Left lung (tissue), 10 donors: Measurements from ENCODE around the gene CBX5. TPM values are rescaled to one million over a fixed set of nuclear protein-coding genes. Genes with fewer than 3 reads are reported as not detected.

ENCODE experiments used
- ATAC-seq: fragments of 200-7000 bp; cut with Tn5 transposase; one replicate; pipeline ENCODE4 v1.9.1; 2020; ENCODE audit warnings: moderate library complexity
- DNase-seq, 4 donors: peaks; one replicate each; pipeline ENCODE4 v3.0.0-alpha.2; 2013 to 2020
- H3K27ac ChIP-seq, 2 donors: fragments of 200-600 bp; sonication (generic) in 1 of 2; one replicate each; pipeline versions ENCODE4 v1.5.0 to v1.8.0; 2020 to 2021
- H3K27me3 ChIP-seq, 2 donors: fragments of 200-600 bp; sonication (generic) in 1 of 2; one replicate each; pipeline versions ENCODE4 v1.5.0 to v1.8.0; 2020 to 2021
- H3K36me3 ChIP-seq, 2 donors: fragments of 200-600 bp; sonication (generic) in 1 of 2; one replicate each; pipeline versions ENCODE4 v1.5.0 to v1.8.0; 2020 to 2021
- H3K4me1 ChIP-seq, 2 donors: fragments of 200-600 bp; one replicate each; pipeline ENCODE4 v1.8.0; 2021
- H3K4me3 ChIP-seq, 2 donors: fragments of 200-600 bp; sonication (generic) in 1 of 2; one replicate each; pipeline versions ENCODE4 v1.5.0 to v1.8.0; 2020 to 2021; ENCODE audit warnings: mild to moderate bottlenecking in 1 of 2
- H3K9me3 ChIP-seq, 2 donors: fragments of 200-600 bp; sonication (generic) in 1 of 2; one replicate each; pipeline versions ENCODE4 v1.5.0 to v1.8.0; 2020 to 2021
- intact Hi-C, 2 donors: fragments of 100-400 bp; cut with DNase I; formaldehyde crosslinking; loops; one replicate each; pipeline versions ENCODE4 v1.11.2 to v1.14.2; 2022
- polyA plus RNA-seq, 6 donors: library from polyadenylated mRNA; unstranded; fragments of 120-200 nt; gene quantifications; one replicate each; pipeline ENCODE4 v1.2.1, GENCODE V29; 2013; ENCODE audit not compliant: insufficient read length in 6 of 6
- total RNA-seq, 2 donors: library from RNA; stranded (reverse); fragmentation: NEBNext Ultra II Directional; extraction: Animal tissue kit (Norgen Biotek cat#: 25700); gene quantifications; one replicate each; pipeline ENCODE4 v1.2.1, GENCODE V29; 2021
- TF ChIP-seq, protein P1 (sequence below), 2 donors: fragments of 200-600 bp; sonication (generic) in 1 of 2; IDR thresholded peaks; one replicate each; pipeline versions ENCODE4 v1.5.0 to v1.8.0; 2021; ENCODE audit warnings: antibody characterized with exemption in 2 of 2
- donor health status: DM: no; HTN: yes; CAD: no.
- donor health status: DM: no; HTN: no; CAD: no.

The CBX5 gene
- total and polyA plus RNA-seq, 8 donors: 69.8 to 134 (median 113) TPM

- Histone ChIP-seq H3K4me3 (no peak overlapping the region), H3K9me3 (no peaks in the 10 kb centered on the region), H3K4me1 (peaks cover 0 to 28% of the 10 kb centered on the region in 2 donors), H3K36me3 (no peaks in the 10 kb centered on the region), H3K27me3 (peaks cover 0 to 6% of the 10 kb centered on the region in 2 donors), H3K27ac (no peak overlapping the region)
- TF ChIP-seq, protein P1, sequence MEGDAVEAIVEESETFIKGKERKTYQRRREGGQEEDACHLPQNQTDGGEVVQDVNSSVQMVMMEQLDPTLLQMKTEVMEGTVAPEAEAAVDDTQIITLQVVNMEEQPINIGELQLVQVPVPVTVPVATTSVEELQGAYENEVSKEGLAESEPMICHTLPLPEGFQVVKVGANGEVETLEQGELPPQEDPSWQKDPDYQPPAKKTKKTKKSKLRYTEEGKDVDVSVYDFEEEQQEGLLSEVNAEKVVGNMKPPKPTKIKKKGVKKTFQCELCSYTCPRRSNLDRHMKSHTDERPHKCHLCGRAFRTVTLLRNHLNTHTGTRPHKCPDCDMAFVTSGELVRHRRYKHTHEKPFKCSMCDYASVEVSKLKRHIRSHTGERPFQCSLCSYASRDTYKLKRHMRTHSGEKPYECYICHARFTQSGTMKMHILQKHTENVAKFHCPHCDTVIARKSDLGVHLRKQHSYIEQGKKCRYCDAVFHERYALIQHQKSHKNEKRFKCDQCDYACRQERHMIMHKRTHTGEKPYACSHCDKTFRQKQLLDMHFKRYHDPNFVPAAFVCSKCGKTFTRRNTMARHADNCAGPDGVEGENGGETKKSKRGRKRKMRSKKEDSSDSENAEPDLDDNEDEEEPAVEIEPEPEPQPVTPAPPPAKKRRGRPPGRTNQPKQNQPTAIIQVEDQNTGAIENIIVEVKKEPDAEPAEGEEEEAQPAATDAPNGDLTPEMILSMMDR (IDR thresholded peaks at IDR 0.05): no peak
- ATAC-seq (no peak), DNase-seq (no peak)
- intact Hi-C loops: no loop called here
Measured at GRCh38 chr12:54227376-54227775, 52.5 kb downstream of the CBX5 start.

DNA sequence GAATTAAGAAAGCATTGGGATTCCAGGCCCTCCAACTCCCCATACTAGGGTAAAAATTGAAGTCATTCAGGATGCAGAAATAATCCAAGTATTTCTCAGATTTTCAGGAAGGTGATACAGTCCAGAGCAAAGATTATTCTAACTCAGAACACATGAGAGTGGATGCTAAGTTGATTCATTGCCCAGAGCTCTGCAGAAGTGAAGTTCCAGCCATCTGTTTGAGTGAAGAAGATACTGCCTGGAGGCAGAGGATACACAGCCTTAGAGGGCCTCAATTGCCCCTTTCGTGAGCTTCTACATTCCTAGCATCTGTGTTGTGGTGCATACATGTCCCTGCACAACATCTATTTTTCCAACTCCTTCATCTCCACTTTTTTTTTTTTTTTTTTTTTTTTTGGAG lies 54.3 kb downstream of the CBX5 start:
- TF ChIP-seq, protein P1 (IDR thresholded peaks at IDR 0.05): no peak
- Histone ChIP-seq H3K36me3 (no peaks in the 10 kb centered on the region), H3K27ac (no peak overlapping the region), H3K9me3 (no peaks in the 10 kb centered on the region), H3K4me1 (peaks cover 0 to 28% of the 10 kb centered on the region in 2 donors), H3K4me3 (no peak overlapping the region), H3K27me3 (peaks cover 0 to 18% of the 10 kb centered on the region in 2 donors)
- intact Hi-C loops: no loop called here
- DNase-seq (no peak), ATAC-seq (no peak)

GRCh38 chr12:54222609-54223008 lies 57.3 kb downstream of the CBX5 start:
- Histone ChIP-seq H3K4me3 (no peak overlapping the region), H3K4me1 (peaks cover 0 to 16% of the 10 kb centered on the region in 2 donors), H3K27ac (no peak overlapping the region), H3K36me3 (no peaks in the 10 kb centered on the region), H3K27me3 (peaks cover 0 to 45% of the 10 kb centered on the region in 2 donors), H3K9me3 (no peaks in the 10 kb centered on the region)
- TF ChIP-seq, protein P1 (IDR thresholded peaks at IDR 0.05): no peak
- ATAC-seq: no peak
- DNase-seq: no peak
- intact Hi-C loops: no loop called here

GRCh38 chr12:54221402-54221984 lies 58.4 kb downstream of the CBX5 start:
- Histone ChIP-seq H3K36me3 (no peaks in the 10 kb centered on the region), H3K4me3 (no peak overlapping the region), H3K4me1 (peaks cover 2 to 22% of the 10 kb centered on the region in 2 donors), H3K27me3 (peaks cover under 1 to 57% of the 10 kb centered on the region in 2 donors), H3K27ac (no peak overlapping the region), H3K9me3 (no peaks in the 10 kb centered on the region)
- ATAC-seq (no peak), DNase-seq (no peak)
- intact Hi-C loops: no loop called here
- TF ChIP-seq, protein P1 (IDR thresholded peaks at IDR 0.05): no peak

GRCh38 chr12:54220567-54220966 lies 59.4 kb downstream of the CBX5 start:
- DNase-seq: no peak
- intact Hi-C loops: no loop called here
- H3K4me3 ChIP-seq: no peak overlapping the region
- no peak for ATAC-seq
- H3K27ac ChIP-seq: no peak overlapping the region
- peaks cover 3 to 31% of the 10 kb centered on the region in 2 donors for H3K4me1 ChIP-seq
- H3K9me3 ChIP-seq: no peaks in the 10 kb centered on the region
- TF ChIP-seq, protein P1 (IDR thresholded peaks at IDR 0.05): no peak
- no peaks in the 10 kb centered on the region for H3K36me3 ChIP-seq
- H3K27me3 ChIP-seq: peaks cover 6 to 60% of the 10 kb centered on the region in 2 donors
